HEK293 (cell line): Measurements from ENCODE around the gene ARHGDIA.
A peak's percentile ranks its signal among the peaks of the same experiment; 100 is the strongest.
"Not testable (repeated sequence)": the region's sequence is repeated elsewhere in the genome, so short reads cannot be mapped to it uniquely, and the experiment has no call there.

ENCODE experiments used
- CTCF ChIA-PET: fragments of 350-600 bp; formaldehyde crosslinking; extraction: SDS; loops from one replicate; lab custom pipeline; 2021; ENCODE audit warnings: antibody characterized with exemption; lab: Yijun Ruan, JAX
- POLR2A ChIA-PET: fragments of 300-600 bp; formaldehyde crosslinking; extraction: SDS; loops from one replicate; lab custom pipeline; 2020; ENCODE audit warnings: antibody characterized with exemption, inconsistent platforms; lab: Yijun Ruan, JAX
- H3K27ac ChIP-seq: fragments of 200-500 bp; sonication (Bioruptor generic); 2 replicates; pipeline ENCODE4 v1.5.1; 2014; ENCODE audit warnings: low read depth, low read length, control low read depth, inconsistent platforms; ENCODE audit errors: extremely low read depth
- H3K36me3 ChIP-seq, 2 experiments: fragments of 200-500 bp in 1 of 2; sonication (Bioruptor generic) in 1 of 2; 1 replicate in 1 of 2; 2 replicates in 1 of 2; pipeline ENCODE4 v1.5.1; 2014 to 2017; ENCODE audit warnings: inconsistent platforms in 2 of 2, low read length in 2 of 2; ENCODE audit not compliant: control insufficient read depth in 2 of 2, insufficient read depth in 1 of 2
- H3K4me1 ChIP-seq: fragments of 200-500 bp; sonication (Bioruptor generic); 2 replicates; pipeline ENCODE4 v1.5.1; 2014; ENCODE audit warnings: mild to moderate bottlenecking, low read length, inconsistent platforms; ENCODE audit not compliant: control insufficient read depth, insufficient read depth
- H3K4me3 ChIP-seq: 2 replicates; pipeline ENCODE4 v1.5.1; 2011; ENCODE audit warnings: low read depth, mild to moderate bottlenecking, control low read depth, low read length, moderate library complexity
- H3K9me3 ChIP-seq: fragments of 200-500 bp; sonication (Bioruptor generic); 2 replicates; pipeline ENCODE4 v1.5.1; 2014; ENCODE audit warnings: low read depth, low read length, inconsistent platforms; ENCODE audit not compliant: control insufficient read depth, insufficient read depth
- BCL11B ChIP-seq: fragments of 450-650 bp; formaldehyde crosslinking; IDR thresholded peaks from 2 replicates; pipeline ENCODE4 v1.5.1; 2016; ENCODE audit warnings: low read depth, missing biosample characterization, missing genetic modification characterization
- GLIS2 ChIP-seq: fragments of 450-650 bp; formaldehyde crosslinking; IDR thresholded peaks from 2 replicates; pipeline ENCODE4 v1.5.1; 2016; ENCODE audit warnings: missing biosample characterization, missing genetic modification characterization
- KLF1 ChIP-seq: fragments of 450-650 bp; formaldehyde crosslinking; IDR thresholded peaks from 2 replicates; pipeline ENCODE4 v1.5.1; 2016; ENCODE audit warnings: missing biosample characterization, missing genetic modification characterization
- KLF10 ChIP-seq: fragments of 450-650 bp; IDR thresholded peaks from 2 replicates; pipeline ENCODE4 v1.5.1; 2018; ENCODE audit warnings: missing biosample characterization, mild to moderate bottlenecking, missing genetic modification characterization
- REPIN1 ChIP-seq: fragments of 450-650 bp; formaldehyde crosslinking; IDR thresholded peaks from 2 replicates; pipeline ENCODE4 v1.5.1; 2017; ENCODE audit warnings: missing biosample characterization, missing genetic modification characterization, low read depth
- SP2 ChIP-seq: fragments of 450-650 bp; formaldehyde crosslinking; IDR thresholded peaks from 2 replicates; pipeline ENCODE4 v1.5.1; 2016; ENCODE audit warnings: missing biosample characterization, missing genetic modification characterization
- SP3 ChIP-seq: fragments of 450-650 bp; formaldehyde crosslinking; IDR thresholded peaks from 2 replicates; pipeline ENCODE4 v1.5.1; 2016; ENCODE audit warnings: missing biosample characterization, missing genetic modification characterization
- ZFHX2 ChIP-seq: fragments of 450-650 bp; formaldehyde crosslinking; conservative IDR thresholded peaks from 2 replicates; pipeline ENCODE4 v1.5.1; 2016; ENCODE audit warnings: missing biosample characterization, missing genetic modification characterization
- ZFP69B ChIP-seq: fragments of 450-650 bp; formaldehyde crosslinking; IDR thresholded peaks from 2 replicates; pipeline ENCODE4 v1.5.1; 2016; ENCODE audit warnings: missing biosample characterization, missing genetic modification characterization
- ZNF114 ChIP-seq: fragments of 450-650 bp; formaldehyde crosslinking; IDR thresholded peaks from 2 replicates; pipeline ENCODE4 v1.5.0; 2017; ENCODE audit warnings: missing biosample characterization, missing genetic modification characterization
- ZNF138 ChIP-seq: fragments of 450-650 bp; formaldehyde crosslinking; IDR thresholded peaks from 2 replicates; pipeline ENCODE4 v1.5.1; 2016; ENCODE audit warnings: missing biosample characterization, missing genetic modification characterization, borderline replicate concordance
- ZNF248 ChIP-seq: fragments of 450-650 bp; formaldehyde crosslinking; IDR thresholded peaks from 2 replicates; pipeline ENCODE4 v1.5.1; 2017; ENCODE audit warnings: missing biosample characterization, missing genetic modification characterization
- ZNF366 ChIP-seq: fragments of 450-650 bp; formaldehyde crosslinking; conservative IDR thresholded peaks from 2 replicates; pipeline ENCODE4 v1.5.1; 2016; ENCODE audit warnings: missing biosample characterization, missing genetic modification characterization
- ZNF404 ChIP-seq: fragments of 450-650 bp; formaldehyde crosslinking; IDR thresholded peaks from 2 replicates; pipeline ENCODE4 v1.5.1; 2017; ENCODE audit warnings: missing biosample characterization, missing genetic modification characterization
- ZNF561 ChIP-seq: fragments of 450-650 bp; IDR thresholded peaks from 2 replicates; pipeline ENCODE4 v1.5.1; 2018; ENCODE audit warnings: missing biosample characterization, missing genetic modification characterization, borderline replicate concordance
- ZNF677 ChIP-seq: fragments of 450-650 bp; IDR thresholded peaks from 2 replicates; pipeline ENCODE4 v1.5.0; 2018; ENCODE audit warnings: missing biosample characterization, mild to moderate bottlenecking, missing genetic modification characterization, moderate library complexity
- ZNF76 ChIP-seq: fragments of 450-650 bp; formaldehyde crosslinking; IDR thresholded peaks from 2 replicates; pipeline ENCODE4; 2016; ENCODE audit warnings: low read depth, missing biosample characterization, missing genetic modification characterization, borderline replicate concordance
- ZXDB ChIP-seq: fragments of 450-650 bp; formaldehyde crosslinking; IDR thresholded peaks from 2 replicates; pipeline ENCODE4 v1.5.1; 2016; ENCODE audit warnings: missing biosample characterization, missing genetic modification characterization
- TF ChIP-seq, protein P1 (sequence below): fragments of 450-650 bp; formaldehyde crosslinking; conservative IDR thresholded peaks from 2 replicates; pipeline ENCODE4 v1.5.1; 2016; ENCODE audit warnings: low read depth, missing biosample characterization, missing genetic modification characterization
- TF ChIP-seq, protein P2 (sequence below): fragments of 450-650 bp; formaldehyde crosslinking; conservative IDR thresholded peaks from 2 replicates; pipeline ENCODE4 v1.5.1; 2016; ENCODE audit warnings: low read depth, missing biosample characterization, missing genetic modification characterization
- TF ChIP-seq, protein P3 (sequence below): fragments of 450-650 bp; formaldehyde crosslinking; IDR thresholded peaks from 2 replicates; pipeline ENCODE4 v1.5.1; 2017; ENCODE audit warnings: missing biosample characterization, missing genetic modification characterization
- TF ChIP-seq, protein P4 (sequence below): fragments of 450-650 bp; formaldehyde crosslinking; optimal IDR thresholded peaks from 2 replicates; pipeline ENCODE3; 2016; ENCODE audit warnings: missing biosample characterization, mild to moderate bottlenecking, missing genetic modification characterization

ARHGDIA gene

DNA sequence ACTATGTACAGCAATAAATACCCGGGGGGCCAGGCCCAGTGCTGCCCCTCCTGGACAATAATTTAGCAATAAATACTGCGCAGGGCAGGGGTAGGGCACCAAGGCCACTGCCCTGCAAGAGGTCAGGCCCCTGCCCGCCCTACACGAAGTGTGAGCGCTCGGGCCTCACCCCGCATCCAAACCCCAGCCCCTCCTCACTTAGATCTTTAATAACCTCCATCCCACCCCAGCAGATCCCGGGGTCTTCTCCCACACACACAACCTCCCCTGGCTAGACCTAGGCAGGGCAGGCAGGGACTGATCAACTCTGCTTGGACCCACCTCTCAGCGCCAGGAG, 47.2 kb upstream of the ARHGDIA start:
- CTCF ChIA-PET, H3K4me1 ChIP-seq: not testable (repeated sequence)
- TF ChIP-seq BCL11B (tag by site-specific recombination): 0 out of 2 replicates have a peak, but pooled peaks have one; percentile 56
- TF ChIP-seq, all 188 proteins: peak for 1; not testable (repeated sequence) for 187
- H3K9me3 ChIP-seq, H3K27ac ChIP-seq, H3K4me3 ChIP-seq: not testable (repeated sequence)
- POLR2A ChIA-PET: interaction anchor here (2.1 kb wide), 1 partner anchor 8 kb away, joined by 22 read pairs; the partner anchor contains the start of gene MAFG
- H3K36me3 ChIP-seq: peaks cover 6 to 70% of the 10 kb centered on the region in 2 experiments; a peak in 1 of 3 replicates

DNA sequence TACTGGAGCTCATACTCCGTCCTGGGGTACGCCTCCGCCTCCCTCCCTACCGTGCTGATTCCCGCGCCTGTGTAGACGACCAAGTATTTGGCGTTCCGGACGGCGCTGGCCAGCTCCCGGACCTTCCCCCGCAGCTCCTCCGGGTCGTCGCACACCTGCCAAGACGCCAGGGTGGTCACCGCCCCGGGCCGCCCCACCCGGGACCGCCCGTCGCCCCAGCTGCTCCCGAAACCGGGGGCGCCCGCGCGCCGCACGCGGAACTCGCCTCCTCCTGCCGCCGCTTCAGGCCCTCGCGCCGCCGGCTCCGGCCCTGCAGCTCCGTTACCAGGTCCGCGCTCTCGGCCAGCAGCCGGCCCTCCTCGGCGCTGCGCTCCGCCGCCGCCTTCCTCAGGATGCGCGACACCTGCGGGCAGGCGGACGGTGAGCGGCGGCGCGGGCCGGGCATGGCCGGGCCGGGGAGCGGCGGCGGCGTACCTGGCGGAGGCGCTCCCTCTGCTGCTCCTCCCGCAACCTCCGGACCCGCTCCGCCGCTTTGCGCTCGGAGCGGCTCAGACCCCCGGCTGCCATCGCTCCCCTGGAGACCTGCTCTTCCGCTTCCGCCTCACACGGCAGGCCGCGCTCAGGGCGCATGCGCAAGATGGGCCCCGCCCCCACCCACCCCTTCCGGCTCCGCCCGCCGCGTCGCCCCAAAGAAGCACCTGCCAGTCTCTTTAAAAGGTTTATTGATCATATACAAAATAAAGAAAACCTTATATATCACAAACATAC, 46.6 kb upstream of the ARHGDIA start, which contains the start of gene SIRT7:
SIRT7 (minus strand) TSS at position 612 of the 768 bp plus-strand sequence; CDS start at position 567, 45 bp downstream.
- Histone ChIP-seq H3K4me1 (0 out of 2 replicates have a peak, but pooled peaks cover 2% of the 10 kb centered on the region), H3K9me3 (no peaks in the 10 kb centered on the region), H3K36me3 (peaks cover 6 to 74% of the 10 kb centered on the region in 2 experiments; a peak in 1 of 3 replicates), H3K27ac (peak within 1 kb of the TSS; percentile 65; the same call in 1 of the 2 replicates), H3K4me3 (peak within 1 kb of the TSS; percentile 71)
- ChIA-PET POLR2A (interaction anchor here (0.6 to 2.1 kb wide), 6 partner anchors 9 to 105 kb away, joined by 3 to 22 read pairs (median 5); partner anchors contain the start of genes ALYREF, ANAPC11, CENPX and LRRC45), CTCF (interaction anchor here (0.7 to 1.3 kb wide), 12 partner anchors 9 to 184 kb away, joined by 3 to 6 read pairs (median 4); no protein-coding TSS in a partner anchor)
- TF ChIP-seq ZNF561 (tag by site-specific recombination) (0 out of 2 replicates have a peak, but pooled peaks have one; percentile 36), ZNF677 (tag by site-specific recombination) (0 out of 2 replicates have a peak, but pooled peaks have one; percentile 6), ZFHX2 (tag by site-specific recombination) (0 out of 2 replicates have a peak, but pooled peaks have one; percentile 9), ZFP69B (tag by site-specific recombination) (no peak), KLF1 (tag by site-specific recombination) (peak; percentile 58; the same call in 1 of the 2 replicates), KLF10 (tag by site-specific recombination) (0 out of 2 replicates have a peak, but pooled peaks have one; percentile 30), ZNF404 (tag by site-specific recombination) (no peak), SP3 (tag by site-specific recombination) (peak; percentile 71), ZNF366 (no peak), ZNF248 (tag by site-specific recombination) (no peak), SP2 (tag by site-specific recombination) (peak; percentile 49), ZXDB (tag by site-specific recombination) (no peak), GLIS2 (tag by site-specific recombination) (0 out of 2 replicates have a peak, but pooled peaks have one; percentile 10), REPIN1 (tag by site-specific recombination) (no peak), ZNF76 (tag by site-specific recombination) (no peak), ZNF114 (tag by site-specific recombination) (no peak), ZNF138 (no peak)
- TF ChIP-seq, protein P1, sequence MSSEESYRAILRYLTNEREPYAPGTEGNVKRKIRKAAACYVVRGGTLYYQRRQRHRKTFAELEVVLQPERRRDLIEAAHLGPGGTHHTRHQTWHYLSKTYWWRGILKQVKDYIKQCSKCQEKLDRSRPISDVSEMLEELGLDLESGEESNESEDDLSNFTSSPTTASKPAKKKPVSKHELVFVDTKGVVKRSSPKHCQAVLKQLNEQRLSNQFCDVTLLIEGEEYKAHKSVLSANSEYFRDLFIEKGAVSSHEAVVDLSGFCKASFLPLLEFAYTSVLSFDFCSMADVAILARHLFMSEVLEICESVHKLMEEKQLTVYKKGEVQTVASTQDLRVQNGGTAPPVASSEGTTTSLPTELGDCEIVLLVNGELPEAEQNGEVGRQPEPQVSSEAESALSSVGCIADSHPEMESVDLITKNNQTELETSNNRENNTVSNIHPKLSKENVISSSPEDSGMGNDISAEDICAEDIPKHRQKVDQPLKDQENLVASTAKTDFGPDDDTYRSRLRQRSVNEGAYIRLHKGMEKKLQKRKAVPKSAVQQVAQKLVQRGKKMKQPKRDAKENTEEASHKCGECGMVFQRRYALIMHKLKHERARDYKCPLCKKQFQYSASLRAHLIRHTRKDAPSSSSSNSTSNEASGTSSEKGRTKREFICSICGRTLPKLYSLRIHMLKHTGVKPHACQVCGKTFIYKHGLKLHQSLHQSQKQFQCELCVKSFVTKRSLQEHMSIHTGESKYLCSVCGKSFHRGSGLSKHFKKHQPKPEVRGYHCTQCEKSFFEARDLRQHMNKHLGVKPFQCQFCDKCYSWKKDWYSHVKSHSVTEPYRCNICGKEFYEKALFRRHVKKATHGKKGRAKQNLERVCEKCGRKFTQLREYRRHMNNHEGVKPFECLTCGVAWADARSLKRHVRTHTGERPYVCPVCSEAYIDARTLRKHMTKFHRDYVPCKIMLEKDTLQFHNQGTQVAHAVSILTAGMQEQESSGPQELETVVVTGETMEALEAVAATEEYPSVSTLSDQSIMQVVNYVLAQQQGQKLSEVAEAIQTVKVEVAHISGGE (tag by site-specific recombination): peak; percentile 27; the same call in 1 of the 2 replicates
- TF ChIP-seq, protein P2, sequence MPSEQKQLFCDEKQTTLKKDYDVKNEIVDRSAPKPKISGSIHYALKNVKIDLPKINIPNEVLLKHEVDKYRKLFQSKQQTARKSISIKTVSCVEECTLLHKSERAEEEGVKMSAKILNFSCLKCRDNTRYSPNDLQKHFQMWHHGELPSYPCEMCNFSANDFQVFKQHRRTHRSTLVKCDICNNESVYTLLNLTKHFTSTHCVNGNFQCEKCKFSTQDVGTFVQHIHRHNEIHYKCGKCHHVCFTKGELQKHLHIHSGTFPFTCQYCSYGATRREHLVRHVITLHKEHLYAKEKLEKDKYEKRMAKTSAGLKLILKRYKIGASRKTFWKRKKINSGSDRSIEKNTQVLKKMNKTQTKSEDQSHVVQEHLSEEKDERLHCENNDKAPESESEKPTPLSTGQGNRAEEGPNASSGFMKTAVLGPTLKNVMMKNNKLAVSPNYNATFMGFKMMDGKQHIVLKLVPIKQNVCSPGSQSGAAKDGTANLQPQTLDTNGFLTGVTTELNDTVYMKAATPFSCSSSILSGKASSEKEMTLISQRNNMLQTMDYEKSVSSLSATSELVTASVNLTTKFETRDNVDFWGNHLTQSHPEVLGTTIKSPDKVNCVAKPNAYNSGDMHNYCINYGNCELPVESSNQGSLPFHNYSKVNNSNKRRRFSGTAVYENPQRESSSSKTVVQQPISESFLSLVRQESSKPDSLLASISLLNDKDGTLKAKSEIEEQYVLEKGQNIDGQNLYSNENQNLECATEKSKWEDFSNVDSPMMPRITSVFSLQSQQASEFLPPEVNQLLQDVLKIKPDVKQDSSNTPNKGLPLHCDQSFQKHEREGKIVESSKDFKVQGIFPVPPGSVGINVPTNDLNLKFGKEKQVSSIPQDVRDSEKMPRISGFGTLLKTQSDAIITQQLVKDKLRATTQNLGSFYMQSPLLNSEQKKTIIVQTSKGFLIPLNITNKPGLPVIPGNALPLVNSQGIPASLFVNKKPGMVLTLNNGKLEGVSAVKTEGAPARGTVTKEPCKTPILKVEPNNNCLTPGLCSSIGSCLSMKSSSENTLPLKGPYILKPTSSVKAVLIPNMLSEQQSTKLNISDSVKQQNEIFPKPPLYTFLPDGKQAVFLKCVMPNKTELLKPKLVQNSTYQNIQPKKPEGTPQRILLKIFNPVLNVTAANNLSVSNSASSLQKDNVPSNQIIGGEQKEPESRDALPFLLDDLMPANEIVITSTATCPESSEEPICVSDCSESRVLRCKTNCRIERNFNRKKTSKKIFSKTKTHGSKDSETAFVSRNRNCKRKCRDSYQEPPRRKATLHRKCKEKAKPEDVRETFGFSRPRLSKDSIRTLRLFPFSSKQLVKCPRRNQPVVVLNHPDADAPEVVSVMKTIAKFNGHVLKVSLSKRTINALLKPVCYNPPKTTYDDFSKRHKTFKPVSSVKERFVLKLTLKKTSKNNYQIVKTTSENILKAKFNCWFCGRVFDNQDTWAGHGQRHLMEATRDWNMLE (tag by site-specific recombination): no peak
- TF ChIP-seq, protein P3, sequence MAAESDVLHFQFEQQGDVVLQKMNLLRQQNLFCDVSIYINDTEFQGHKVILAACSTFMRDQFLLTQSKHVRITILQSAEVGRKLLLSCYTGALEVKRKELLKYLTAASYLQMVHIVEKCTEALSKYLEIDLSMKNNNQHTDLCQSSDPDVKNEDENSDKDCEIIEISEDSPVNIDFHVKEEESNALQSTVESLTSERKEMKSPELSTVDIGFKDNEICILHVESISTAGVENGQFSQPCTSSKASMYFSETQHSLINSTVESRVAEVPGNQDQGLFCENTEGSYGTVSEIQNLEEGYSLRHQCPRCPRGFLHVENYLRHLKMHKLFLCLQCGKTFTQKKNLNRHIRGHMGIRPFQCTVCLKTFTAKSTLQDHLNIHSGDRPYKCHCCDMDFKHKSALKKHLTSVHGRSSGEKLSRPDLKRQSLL: peak; percentile 31; the same call in 1 of the 2 replicates
- TF ChIP-seq, protein P4, sequence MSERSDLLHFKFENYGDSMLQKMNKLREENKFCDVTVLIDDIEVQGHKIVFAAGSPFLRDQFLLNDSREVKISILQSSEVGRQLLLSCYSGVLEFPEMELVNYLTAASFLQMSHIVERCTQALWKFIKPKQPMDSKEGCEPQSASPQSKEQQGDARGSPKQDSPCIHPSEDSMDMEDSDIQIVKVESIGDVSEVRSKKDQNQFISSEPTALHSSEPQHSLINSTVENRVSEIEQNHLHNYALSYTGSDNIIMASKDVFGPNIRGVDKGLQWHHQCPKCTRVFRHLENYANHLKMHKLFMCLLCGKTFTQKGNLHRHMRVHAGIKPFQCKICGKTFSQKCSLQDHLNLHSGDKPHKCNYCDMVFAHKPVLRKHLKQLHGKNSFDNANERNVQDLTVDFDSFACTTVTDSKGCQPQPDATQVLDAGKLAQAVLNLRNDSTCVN (tag by site-specific recombination): peak; percentile 60
